SJSA1 (cell line): ENCODE data around the gene FBXL7. TPM values are rescaled to one million over a fixed set of nuclear protein-coding genes. Genes with fewer than 3 reads are reported as not detected.
A peak's percentile ranks its signal among the peaks of the same experiment; 100 is the strongest.

Experiments
- DNase-seq, 2 experiments: peaks; one replicate each; pipeline ENCODE4 v3.0.0-alpha.2; 2015 to 2020; ENCODE audit warnings: low spot score in 2 of 2, low read depth in 1 of 2
- H3K27ac ChIP-seq: fragments of 250-450 bp; sonication (Bioruptor Pico); 2 replicates; pipeline ENCODE4 v1.5.1; 2020; ENCODE audit warnings: mild to moderate bottlenecking, moderate library complexity
- H3K27me3 ChIP-seq: fragments of 250-450 bp; sonication (Bioruptor Pico); replicated peaks from 2 replicates; pipeline ENCODE4 v1.5.1; 2020; ENCODE audit warnings: mild to moderate bottlenecking, moderate library complexity
- H3K36me3 ChIP-seq: fragments of 250-450 bp; sonication (Bioruptor Pico); 2 replicates; pipeline ENCODE4 v1.5.1; 2020; ENCODE audit warnings: mild to moderate bottlenecking
- H3K4me1 ChIP-seq: fragments of 250-450 bp; sonication (Bioruptor Pico); replicated peaks from 2 replicates; pipeline ENCODE4 v1.6.1; 2021; ENCODE audit warnings: mild to moderate bottlenecking
- H3K4me3 ChIP-seq: fragments of 250-450 bp; sonication (Bioruptor Pico); 2 replicates; pipeline ENCODE4 v1.5.1; 2020; ENCODE audit warnings: mild to moderate bottlenecking
- H3K9me3 ChIP-seq: fragments of 250-450 bp; sonication (Bioruptor Pico); replicated peaks from 2 replicates; pipeline ENCODE4 v1.5.1; 2020; ENCODE audit warnings: mild to moderate bottlenecking
- total RNA-seq: library from RNA; depleted of rRNA; stranded (reverse); fragments of >200 nt; shearing (Covaris generic); gene quantifications from 2 replicates; pipeline ENCODE4 v1.2.3, GENCODE V29; 2014

The FBXL7 gene
- total RNA-seq, 1 experiment from 2014 or later: 14.6 TPM

- H3K9me3 ChIP-seq: no peaks in the 10 kb centered on the region
- peaks cover 3% of the 10 kb centered on the region for H3K36me3 ChIP-seq
- H3K27me3 ChIP-seq: no peaks in the 10 kb centered on the region
- no peak overlapping the region for H3K27ac ChIP-seq
- H3K4me3 ChIP-seq: no peak overlapping the region
- no peak for DNase-seq
- peaks cover 6% of the 10 kb centered on the region for H3K4me1 ChIP-seq
Measured at GRCh38 chr5:15634591-15635288, 134.8 kb downstream of the FBXL7 start.

GRCh38 chr5:15635289-15635616, 135.3 kb downstream of the FBXL7 start:
- Histone ChIP-seq H3K4me3 (no peak overlapping the region), H3K36me3 (peaks cover 3% of the 10 kb centered on the region), H3K4me1 (0 out of 2 replicates have a peak, but pooled peaks cover 3% of the 10 kb centered on the region), H3K9me3 (no peaks in the 10 kb centered on the region), H3K27ac (no peak overlapping the region), H3K27me3 (no peaks in the 10 kb centered on the region)
- no peak for DNase-seq

GRCh38 chr5:15637345-15637744, 137.4 kb downstream of the FBXL7 start:
- peaks cover 3% of the 10 kb centered on the region for H3K36me3 ChIP-seq
- no peak for DNase-seq
- H3K9me3 ChIP-seq: no peaks in the 10 kb centered on the region
- H3K27ac ChIP-seq: no peak overlapping the region
- no peak overlapping the region for H3K4me3 ChIP-seq
- H3K4me1 ChIP-seq: no peaks in the 10 kb centered on the region
- H3K27me3 ChIP-seq: no peaks in the 10 kb centered on the region

GRCh38 chr5:15637886-15638285, 137.9 kb downstream of the FBXL7 start:
- no peak for DNase-seq
- Histone ChIP-seq H3K4me1 (no peaks in the 10 kb centered on the region), H3K9me3 (no peaks in the 10 kb centered on the region), H3K4me3 (no peak overlapping the region), H3K36me3 (peaks cover 3% of the 10 kb centered on the region), H3K27me3 (no peaks in the 10 kb centered on the region), H3K27ac (no peak overlapping the region)

- no peak overlapping the region for H3K27ac ChIP-seq
- DNase-seq: no peak
- no peaks in the 10 kb centered on the region for H3K4me1 ChIP-seq
- H3K27me3 ChIP-seq: no peaks in the 10 kb centered on the region
- peaks cover 3% of the 10 kb centered on the region for H3K36me3 ChIP-seq
- no peaks in the 10 kb centered on the region for H3K9me3 ChIP-seq
- no peak overlapping the region for H3K4me3 ChIP-seq
Measured at GRCh38 chr5:15638296-15638695, 138.3 kb downstream of the FBXL7 start.

GRCh38 chr5:15639288-15639687, 139.3 kb downstream of the FBXL7 start:
- Histone ChIP-seq H3K9me3 (no peaks in the 10 kb centered on the region), H3K36me3 (peaks cover 3% of the 10 kb centered on the region), H3K27me3 (no peaks in the 10 kb centered on the region), H3K27ac (no peak overlapping the region), H3K4me3 (no peak overlapping the region), H3K4me1 (no peaks in the 10 kb centered on the region; the same call in 1 of the 2 replicates)
- no peak for DNase-seq

- Histone ChIP-seq H3K27ac (no peak overlapping the region), H3K27me3 (no peaks in the 10 kb centered on the region), H3K4me3 (no peak overlapping the region), H3K4me1 (peaks cover 8% of the 10 kb centered on the region), H3K36me3 (peaks cover 3% of the 10 kb centered on the region), H3K9me3 (no peaks in the 10 kb centered on the region)
- DNase-seq: no peak
Measured at GRCh38 chr5:15640116-15640515, 140.1 kb downstream of the FBXL7 start.

- Histone ChIP-seq H3K27me3 (no peaks in the 10 kb centered on the region), H3K4me3 (no peak overlapping the region), H3K9me3 (no peaks in the 10 kb centered on the region), H3K4me1 (peaks cover 20% of the 10 kb centered on the region), H3K27ac (no peak overlapping the region), H3K36me3 (no peaks in the 10 kb centered on the region; the same call in 1 of the 2 replicates)
- DNase-seq: no peak
Measured at GRCh38 chr5:15643731-15644130, 143.8 kb downstream of the FBXL7 start.

- Histone ChIP-seq H3K36me3 (no peaks in the 10 kb centered on the region; the same call in 1 of the 2 replicates), H3K27ac (0 out of 2 replicates have a peak overlapping the region, but pooled peaks have one; percentile 12), H3K4me3 (no peak overlapping the region), H3K9me3 (no peaks in the 10 kb centered on the region), H3K27me3 (no peaks in the 10 kb centered on the region), H3K4me1 (peaks cover 27% of the 10 kb centered on the region)
- DNase-seq: peak in 1 of 2 experiments; percentile 37
Measured at GRCh38 chr5:15645381-15646160, 145.6 kb downstream of the FBXL7 start.

- Histone ChIP-seq H3K27me3 (no peaks in the 10 kb centered on the region), H3K9me3 (no peaks in the 10 kb centered on the region; the same call in 1 of the 2 replicates), H3K36me3 (no peaks in the 10 kb centered on the region; the same call in 1 of the 2 replicates), H3K4me3 (no peak overlapping the region), H3K4me1 (peaks cover 28% of the 10 kb centered on the region), H3K27ac (no peak overlapping the region)
- DNase-seq: no peak
Measured at GRCh38 chr5:15646371-15646770, 146.4 kb downstream of the FBXL7 start.

GRCh38 chr5:15647251-15647650, 147.3 kb downstream of the FBXL7 start:
- no peaks in the 10 kb centered on the region for H3K27me3 ChIP-seq
- no peak overlapping the region for H3K27ac ChIP-seq
- no peak for DNase-seq
- H3K36me3 ChIP-seq: no peaks in the 10 kb centered on the region; the same call in 1 of the 2 replicates
- H3K4me3 ChIP-seq: no peak overlapping the region
- H3K9me3 ChIP-seq: no peaks in the 10 kb centered on the region; the same call in 1 of the 2 replicates
- peaks cover 28% of the 10 kb centered on the region for H3K4me1 ChIP-seq

- no peak overlapping the region for H3K27ac ChIP-seq
- no peak overlapping the region for H3K4me3 ChIP-seq
- DNase-seq: no peak
- no peaks in the 10 kb centered on the region for H3K27me3 ChIP-seq
- H3K9me3 ChIP-seq: no peaks in the 10 kb centered on the region; the same call in 1 of the 2 replicates
- H3K4me1 ChIP-seq: peaks cover 18% of the 10 kb centered on the region
- no peaks in the 10 kb centered on the region for H3K36me3 ChIP-seq
Measured at GRCh38 chr5:15650266-15650665, 150.3 kb downstream of the FBXL7 start.

GRCh38 chr5:15654779-15655178, 154.8 kb downstream of the FBXL7 start:
- H3K27me3 ChIP-seq: no peaks in the 10 kb centered on the region
- no peaks in the 10 kb centered on the region; the same call in 1 of the 2 replicates for H3K9me3 ChIP-seq
- no peak overlapping the region for H3K4me3 ChIP-seq
- no peak for DNase-seq
- H3K36me3 ChIP-seq: no peaks in the 10 kb centered on the region
- H3K27ac ChIP-seq: no peak overlapping the region
- peaks cover 8% of the 10 kb centered on the region for H3K4me1 ChIP-seq

- no peaks in the 10 kb centered on the region for H3K27me3 ChIP-seq
- no peak overlapping the region for H3K4me3 ChIP-seq
- no peaks in the 10 kb centered on the region; the same call in 1 of the 2 replicates for H3K9me3 ChIP-seq
- DNase-seq: no peak
- H3K36me3 ChIP-seq: no peaks in the 10 kb centered on the region
- H3K4me1 ChIP-seq: no peaks in the 10 kb centered on the region
- H3K27ac ChIP-seq: no peak overlapping the region
Measured at GRCh38 chr5:15655683-15656082, 155.7 kb downstream of the FBXL7 start.
